ENCODE results near the gene NUDT7.
A peak's percentile ranks its signal among the peaks of the same experiment; 100 is the strongest.

Gene NUDT7

DNA sequence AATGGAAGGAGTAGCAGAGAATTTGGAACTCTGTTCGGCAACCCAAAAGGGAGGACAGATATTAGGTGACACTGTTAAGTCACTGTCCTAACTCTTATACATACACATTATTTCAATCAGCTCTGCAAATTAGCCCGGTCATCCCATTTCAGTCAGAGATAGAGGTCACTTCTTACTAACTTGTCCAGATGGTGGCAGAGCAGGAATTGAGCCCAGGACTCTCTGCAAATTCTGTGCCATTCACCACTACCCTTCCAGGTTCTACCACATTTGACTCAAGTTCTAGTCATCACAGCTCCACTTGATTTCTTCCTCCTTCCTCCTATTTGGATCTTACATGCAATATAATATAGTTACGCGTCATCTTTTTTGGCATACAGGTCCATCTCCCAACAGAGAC is 35.9 kb upstream of the NUDT7 start:
- Histone ChIP-seq H3K4me1 (ENCODE audit: control insufficient read depth in 2 of 2, insufficient read depth in 2 of 2, low read length in 2 of 2) (no peaks in the 10 kb centered on the region), H3K36me3 (ENCODE audit: control insufficient read depth in 2 of 2, insufficient read depth in 2 of 2, low read length in 2 of 2) (no peaks in the 10 kb centered on the region), H3K27me3 (ENCODE audit: control insufficient read depth in 2 of 2, insufficient read depth in 2 of 2, low read length in 2 of 2) (peaks cover 0 to 2% of the 10 kb centered on the region in 2 donors), H3K9ac (ENCODE audit: low read depth in 1 of 2, low read length in 2 of 2) (no peak overlapping the region), H3K9me3 (ENCODE audit: control insufficient read depth in 2 of 2, low read length in 2 of 2) (no peaks in the 10 kb centered on the region), H3K27ac (ENCODE audit: low read depth in 2 of 2, low read length in 2 of 2) (no peak overlapping the region), H3K4me3 (ENCODE audit: low read length in 2 of 2) (no peak overlapping the region)

DNA sequence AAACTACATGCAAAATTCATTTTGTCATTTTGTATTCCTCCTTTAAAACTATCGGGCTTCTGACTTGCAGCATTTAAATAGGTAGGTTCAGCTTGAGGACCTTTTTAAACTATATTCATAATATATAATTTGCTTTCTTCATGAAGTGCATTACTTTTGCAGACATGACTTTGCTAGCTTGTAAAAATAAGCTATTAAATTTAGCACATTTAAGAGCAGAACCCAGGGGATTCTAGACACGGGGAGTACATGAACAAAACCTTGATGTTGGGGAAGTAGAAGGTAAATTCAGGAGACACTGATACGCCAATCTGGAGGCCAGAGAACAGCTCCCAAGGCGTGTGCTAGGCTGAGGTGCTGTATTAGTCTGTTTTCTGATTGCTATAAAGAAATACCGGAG is 32.3 kb upstream of the NUDT7 start:
- H3K27ac ChIP-seq (ENCODE audit: low read depth in 2 of 2, low read length in 2 of 2): no peak overlapping the region
- H3K9ac ChIP-seq (ENCODE audit: low read depth in 1 of 2, low read length in 2 of 2): no peak overlapping the region
- no peaks in the 10 kb centered on the region for H3K4me1 ChIP-seq (ENCODE audit: control insufficient read depth in 2 of 2, insufficient read depth in 2 of 2, low read length in 2 of 2)
- no peaks in the 10 kb centered on the region for H3K36me3 ChIP-seq (ENCODE audit: control insufficient read depth in 2 of 2, insufficient read depth in 2 of 2, low read length in 2 of 2)
- peaks cover 0 to 2% of the 10 kb centered on the region in 2 donors for H3K27me3 ChIP-seq (ENCODE audit: control insufficient read depth in 2 of 2, insufficient read depth in 2 of 2, low read length in 2 of 2)
- no peak overlapping the region for H3K4me3 ChIP-seq (ENCODE audit: low read length in 2 of 2)
- H3K9me3 ChIP-seq (ENCODE audit: control insufficient read depth in 2 of 2, low read length in 2 of 2): no peaks in the 10 kb centered on the region

DNA sequence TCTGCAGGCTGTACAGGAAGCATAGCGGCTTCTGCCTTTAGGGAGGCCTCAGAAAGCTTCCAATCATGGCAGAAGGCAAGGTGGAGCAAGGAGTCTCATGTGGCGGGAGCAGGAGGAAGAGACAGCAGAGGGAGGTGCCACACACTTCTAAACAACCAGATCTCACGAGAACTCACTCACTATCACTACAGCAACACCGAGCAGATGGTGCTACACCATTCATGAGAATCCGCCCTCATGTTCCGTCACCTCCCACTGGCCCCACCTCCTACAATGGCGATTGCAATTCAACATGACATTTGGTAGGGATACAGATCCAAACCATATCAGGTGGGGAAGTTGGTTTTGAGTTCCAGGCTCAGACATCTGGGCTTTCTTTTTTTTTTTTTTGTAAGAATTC is 31.9 kb upstream of the NUDT7 start:
- peaks cover 0 to 2% of the 10 kb centered on the region in 2 donors for H3K27me3 ChIP-seq (ENCODE audit: control insufficient read depth in 2 of 2, insufficient read depth in 2 of 2, low read length in 2 of 2)
- H3K9ac ChIP-seq (ENCODE audit: low read depth in 1 of 2, low read length in 2 of 2): no peak overlapping the region
- H3K27ac ChIP-seq (ENCODE audit: low read depth in 2 of 2, low read length in 2 of 2): no peak overlapping the region
- no peak overlapping the region for H3K4me3 ChIP-seq (ENCODE audit: low read length in 2 of 2)
- H3K4me1 ChIP-seq (ENCODE audit: control insufficient read depth in 2 of 2, insufficient read depth in 2 of 2, low read length in 2 of 2): no peaks in the 10 kb centered on the region
- H3K9me3 ChIP-seq (ENCODE audit: control insufficient read depth in 2 of 2, low read length in 2 of 2): no peaks in the 10 kb centered on the region
- H3K36me3 ChIP-seq (ENCODE audit: control insufficient read depth in 2 of 2, insufficient read depth in 2 of 2, low read length in 2 of 2): no peaks in the 10 kb centered on the region

DNA sequence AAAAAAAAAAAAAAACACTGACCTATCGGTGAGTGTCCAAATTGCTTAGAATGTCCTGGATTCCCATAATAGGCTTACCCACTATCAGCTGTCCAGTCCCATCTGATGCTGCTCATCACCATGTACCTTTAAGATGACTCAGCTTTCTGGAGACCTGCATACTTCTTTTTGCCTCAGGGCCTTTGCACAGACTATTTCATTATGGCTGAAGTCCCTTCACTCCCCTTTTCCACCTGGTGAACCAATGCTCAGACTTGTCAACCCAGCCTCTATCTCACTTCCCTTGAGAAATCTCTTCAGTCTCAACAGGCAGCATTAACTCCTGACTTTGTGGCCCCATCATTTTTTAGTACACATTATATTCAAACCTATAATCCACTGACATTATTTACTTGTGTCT is 29.7 kb upstream of the NUDT7 start:
- no peaks in the 10 kb centered on the region for H3K9me3 ChIP-seq (ENCODE audit: control insufficient read depth in 2 of 2, low read length in 2 of 2)
- no peak overlapping the region for H3K9ac ChIP-seq (ENCODE audit: low read depth in 1 of 2, low read length in 2 of 2)
- peaks cover 0 to 2% of the 10 kb centered on the region in 2 donors for H3K27me3 ChIP-seq (ENCODE audit: control insufficient read depth in 2 of 2, insufficient read depth in 2 of 2, low read length in 2 of 2)
- no peak overlapping the region for H3K4me3 ChIP-seq (ENCODE audit: low read length in 2 of 2)
- H3K36me3 ChIP-seq (ENCODE audit: control insufficient read depth in 2 of 2, insufficient read depth in 2 of 2, low read length in 2 of 2): no peaks in the 10 kb centered on the region
- H3K27ac ChIP-seq (ENCODE audit: low read depth in 2 of 2, low read length in 2 of 2): no peak overlapping the region
- H3K4me1 ChIP-seq (ENCODE audit: control insufficient read depth in 2 of 2, insufficient read depth in 2 of 2, low read length in 2 of 2): no peaks in the 10 kb centered on the region

DNA sequence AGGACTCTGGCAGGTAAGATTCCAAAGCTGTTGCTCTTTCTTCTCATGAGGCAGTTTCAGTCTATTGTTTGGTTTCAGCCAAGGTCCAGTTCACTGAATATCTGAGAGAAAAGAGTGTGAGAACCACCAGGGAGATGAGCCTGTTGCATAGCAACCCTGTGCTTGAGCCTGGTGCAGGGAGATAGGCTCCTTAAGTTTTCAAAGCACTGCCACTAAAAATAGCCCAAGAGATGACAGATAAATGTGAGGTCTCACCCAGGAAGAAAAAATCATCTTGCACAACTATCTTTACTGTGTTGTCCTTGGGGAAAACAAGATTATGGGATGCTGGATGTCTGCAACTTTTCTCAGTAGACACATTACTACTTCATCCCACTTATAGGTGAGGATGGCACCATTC is 26.2 kb upstream of the NUDT7 start:
- H3K9ac ChIP-seq (ENCODE audit: low read depth in 1 of 2, low read length in 2 of 2): no peak overlapping the region
- no peak overlapping the region for H3K27ac ChIP-seq (ENCODE audit: low read depth in 2 of 2, low read length in 2 of 2)
- H3K4me3 ChIP-seq (ENCODE audit: low read length in 2 of 2): no peak overlapping the region
- no peaks in the 10 kb centered on the region for H3K9me3 ChIP-seq (ENCODE audit: control insufficient read depth in 2 of 2, low read length in 2 of 2)
- H3K36me3 ChIP-seq (ENCODE audit: control insufficient read depth in 2 of 2, insufficient read depth in 2 of 2, low read length in 2 of 2): no peaks in the 10 kb centered on the region
- no peaks in the 10 kb centered on the region for H3K4me1 ChIP-seq (ENCODE audit: control insufficient read depth in 2 of 2, insufficient read depth in 2 of 2, low read length in 2 of 2)
- peaks cover 0 to 3% of the 10 kb centered on the region in 2 donors for H3K27me3 ChIP-seq (ENCODE audit: control insufficient read depth in 2 of 2, insufficient read depth in 2 of 2, low read length in 2 of 2)

DNA sequence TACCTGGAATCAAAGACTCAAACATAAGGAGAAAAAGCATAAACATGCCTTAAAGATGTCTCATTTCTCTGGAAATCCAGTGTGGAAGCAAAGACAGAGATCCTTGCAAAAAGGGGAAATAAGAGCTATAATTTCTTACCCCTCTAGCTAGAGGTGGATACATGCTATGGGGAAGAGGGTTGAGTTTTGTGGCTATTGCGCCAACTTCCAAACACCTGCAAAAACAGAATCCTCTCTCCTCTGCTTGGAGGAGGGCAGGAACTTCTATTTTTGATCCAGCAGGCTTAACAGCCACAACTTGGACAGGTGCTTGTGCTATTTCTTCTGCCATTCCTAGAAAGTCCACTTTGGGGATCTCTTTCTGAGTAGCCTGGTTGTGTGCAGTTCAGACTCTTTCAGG is 21.5 kb upstream of the NUDT7 start:
- Histone ChIP-seq H3K4me3 (ENCODE audit: low read length in 2 of 2) (no peak overlapping the region), H3K27ac (ENCODE audit: low read depth in 2 of 2, low read length in 2 of 2) (no peak overlapping the region), H3K9me3 (ENCODE audit: control insufficient read depth in 2 of 2, low read length in 2 of 2) (peaks cover 0 to 2% of the 10 kb centered on the region in 2 donors), H3K4me1 (ENCODE audit: control insufficient read depth in 2 of 2, insufficient read depth in 2 of 2, low read length in 2 of 2) (no peaks in the 10 kb centered on the region), H3K27me3 (ENCODE audit: control insufficient read depth in 2 of 2, insufficient read depth in 2 of 2, low read length in 2 of 2) (peaks cover 0 to 3% of the 10 kb centered on the region in 2 donors), H3K36me3 (ENCODE audit: control insufficient read depth in 2 of 2, insufficient read depth in 2 of 2, low read length in 2 of 2) (no peaks in the 10 kb centered on the region), H3K9ac (ENCODE audit: low read depth in 1 of 2, low read length in 2 of 2) (no peak overlapping the region)

DNA sequence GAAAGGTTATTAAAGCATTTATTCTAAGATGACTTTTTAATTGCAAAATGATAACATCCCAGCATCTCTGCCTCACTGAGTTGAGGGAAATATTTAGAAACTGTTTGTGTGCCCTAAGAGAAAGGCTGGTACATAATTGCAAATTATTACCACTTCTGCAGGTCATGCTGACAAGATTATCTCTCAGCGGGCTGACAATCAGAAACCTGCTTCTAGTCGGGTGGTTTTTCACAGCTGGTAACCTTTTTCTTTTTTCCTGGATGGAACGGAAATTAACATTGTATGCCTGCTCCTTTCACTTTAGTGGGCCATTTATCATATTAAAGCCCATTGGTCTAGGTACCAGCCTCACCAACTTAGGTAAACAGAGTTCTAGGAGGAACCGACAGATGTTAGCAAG is 17.0 kb upstream of the NUDT7 start:
- Histone ChIP-seq H3K27me3 (ENCODE audit: control insufficient read depth in 2 of 2, insufficient read depth in 2 of 2, low read length in 2 of 2) (peaks cover 0 to 3% of the 10 kb centered on the region in 2 donors), H3K4me1 (ENCODE audit: control insufficient read depth in 2 of 2, insufficient read depth in 2 of 2, low read length in 2 of 2) (no peaks in the 10 kb centered on the region), H3K9me3 (ENCODE audit: control insufficient read depth in 2 of 2, low read length in 2 of 2) (peaks cover 0 to 2% of the 10 kb centered on the region in 2 donors), H3K4me3 (ENCODE audit: low read length in 2 of 2) (no peak overlapping the region), H3K36me3 (ENCODE audit: control insufficient read depth in 2 of 2, insufficient read depth in 2 of 2, low read length in 2 of 2) (no peaks in the 10 kb centered on the region), H3K9ac (ENCODE audit: low read depth in 1 of 2, low read length in 2 of 2) (no peak overlapping the region), H3K27ac (ENCODE audit: low read depth in 2 of 2, low read length in 2 of 2) (no peak overlapping the region)

DNA sequence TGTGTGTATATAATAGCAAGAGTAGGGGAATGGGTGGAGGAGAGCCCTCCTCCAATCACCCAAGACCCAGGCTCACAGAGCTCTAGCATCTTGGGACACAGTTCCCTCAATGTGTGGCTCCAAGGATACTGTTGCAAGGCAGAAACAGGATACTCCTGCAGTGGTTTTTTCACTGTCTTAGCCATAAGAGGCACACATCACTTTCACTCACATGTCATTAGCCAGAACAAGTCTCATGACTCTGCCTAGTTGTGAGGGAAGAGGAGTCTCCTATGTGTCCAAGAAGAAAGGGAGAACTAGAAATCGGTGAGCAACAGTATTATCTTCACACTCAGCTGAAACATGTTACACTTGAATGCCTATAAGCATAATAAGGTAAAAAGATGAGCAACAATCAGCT is 11.1 kb upstream of the NUDT7 start:
- H3K4me3 ChIP-seq (ENCODE audit: low read length in 2 of 2): no peak overlapping the region
- no peaks in the 10 kb centered on the region for H3K4me1 ChIP-seq (ENCODE audit: control insufficient read depth in 2 of 2, insufficient read depth in 2 of 2, low read length in 2 of 2)
- H3K27me3 ChIP-seq (ENCODE audit: control insufficient read depth in 2 of 2, insufficient read depth in 2 of 2, low read length in 2 of 2): no peaks in the 10 kb centered on the region
- no peak overlapping the region for H3K9ac ChIP-seq (ENCODE audit: low read depth in 1 of 2, low read length in 2 of 2)
- H3K36me3 ChIP-seq (ENCODE audit: control insufficient read depth in 2 of 2, insufficient read depth in 2 of 2, low read length in 2 of 2): no peaks in the 10 kb centered on the region
- no peaks in the 10 kb centered on the region for H3K9me3 ChIP-seq (ENCODE audit: control insufficient read depth in 2 of 2, low read length in 2 of 2)
- H3K27ac ChIP-seq (ENCODE audit: low read depth in 2 of 2, low read length in 2 of 2): no peak overlapping the region

DNA sequence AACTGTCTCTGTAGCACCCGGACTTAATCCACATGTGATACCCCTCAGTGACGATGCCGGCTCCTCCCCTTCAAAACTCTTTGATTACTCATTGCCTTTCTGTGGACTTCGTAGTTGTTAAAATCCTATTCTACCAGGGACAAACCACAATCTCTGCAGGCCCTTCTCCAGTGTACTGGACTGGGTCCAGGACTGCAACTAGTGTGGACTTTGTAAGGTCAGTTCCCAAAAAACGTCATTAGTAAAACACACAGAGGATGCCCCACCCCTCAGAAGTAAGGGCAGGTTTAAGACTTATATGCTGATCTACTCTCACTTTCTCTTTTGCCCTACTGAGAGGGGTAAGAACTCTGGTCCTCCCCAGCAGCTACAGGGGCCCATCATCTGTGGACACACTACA is 10.5 kb upstream of the NUDT7 start:
- H3K4me1 ChIP-seq (ENCODE audit: control insufficient read depth in 2 of 2, insufficient read depth in 2 of 2, low read length in 2 of 2): no peaks in the 10 kb centered on the region
- no peak overlapping the region for H3K9ac ChIP-seq (ENCODE audit: low read depth in 1 of 2, low read length in 2 of 2)
- no peak overlapping the region for H3K27ac ChIP-seq (ENCODE audit: low read depth in 2 of 2, low read length in 2 of 2)
- H3K4me3 ChIP-seq (ENCODE audit: low read length in 2 of 2): no peak overlapping the region
- no peaks in the 10 kb centered on the region for H3K9me3 ChIP-seq (ENCODE audit: control insufficient read depth in 2 of 2, low read length in 2 of 2)
- no peaks in the 10 kb centered on the region for H3K27me3 ChIP-seq (ENCODE audit: control insufficient read depth in 2 of 2, insufficient read depth in 2 of 2, low read length in 2 of 2)
- no peaks in the 10 kb centered on the region for H3K36me3 ChIP-seq (ENCODE audit: control insufficient read depth in 2 of 2, insufficient read depth in 2 of 2, low read length in 2 of 2)

DNA sequence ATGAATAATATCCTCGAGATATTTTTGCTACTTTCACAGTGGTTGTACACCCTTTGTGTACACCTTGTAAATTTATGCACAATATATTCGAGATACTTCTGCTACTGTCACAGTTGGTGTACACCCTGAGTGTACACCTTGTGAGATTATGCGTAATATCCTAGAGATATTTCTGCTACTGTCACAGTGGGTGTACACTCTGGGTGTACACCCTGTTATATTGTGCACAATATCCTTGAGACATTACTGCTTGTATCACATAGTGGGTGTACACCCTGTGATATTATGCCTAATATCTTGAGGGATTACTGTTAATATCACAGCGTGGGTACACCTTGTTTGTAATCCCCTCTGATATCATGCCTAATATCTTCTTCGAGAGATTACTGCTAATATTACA is 7.2 kb upstream of the NUDT7 start:
- H3K4me1 ChIP-seq (ENCODE audit: control insufficient read depth in 2 of 2, insufficient read depth in 2 of 2, low read length in 2 of 2): no peaks in the 10 kb centered on the region
- H3K36me3 ChIP-seq (ENCODE audit: control insufficient read depth in 2 of 2, insufficient read depth in 2 of 2, low read length in 2 of 2): no peaks in the 10 kb centered on the region
- H3K9me3 ChIP-seq (ENCODE audit: control insufficient read depth in 2 of 2, low read length in 2 of 2): no peaks in the 10 kb centered on the region
- H3K27ac ChIP-seq (ENCODE audit: low read depth in 2 of 2, low read length in 2 of 2): no peak overlapping the region
- no peaks in the 10 kb centered on the region for H3K27me3 ChIP-seq (ENCODE audit: control insufficient read depth in 2 of 2, insufficient read depth in 2 of 2, low read length in 2 of 2)
- no peak overlapping the region for H3K9ac ChIP-seq (ENCODE audit: low read depth in 1 of 2, low read length in 2 of 2)
- no peak overlapping the region for H3K4me3 ChIP-seq (ENCODE audit: low read length in 2 of 2)

DNA sequence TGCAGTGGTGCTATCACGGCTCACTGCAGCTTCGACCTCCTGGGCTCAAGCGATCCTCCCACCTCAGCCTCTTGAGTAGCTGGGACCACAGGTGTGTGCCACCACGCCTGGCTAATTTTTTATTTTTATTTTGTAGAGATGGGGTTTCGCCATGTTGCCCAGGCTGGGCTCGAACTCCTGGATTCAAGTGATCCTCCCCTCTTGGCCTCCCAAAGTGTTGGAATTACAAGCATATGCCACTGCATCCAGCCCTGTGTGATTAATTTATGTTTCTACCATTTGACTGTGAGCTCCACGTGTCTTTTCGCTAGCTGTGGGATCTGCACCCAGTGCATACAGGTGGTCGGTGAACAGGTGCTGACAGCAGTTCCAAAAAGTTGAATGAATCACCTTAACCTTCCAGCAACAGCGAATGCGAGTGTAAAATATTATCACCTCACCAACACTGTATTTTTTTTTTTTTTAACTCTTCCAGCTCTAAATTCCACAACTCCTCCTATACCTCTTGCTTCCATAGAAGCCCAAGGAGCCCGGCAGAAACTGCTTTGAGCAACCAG is 484 bp upstream of the NUDT7 start:
- Histone ChIP-seq H3K27ac (ENCODE audit: low read depth in 2 of 2, low read length in 2 of 2) (no peak overlapping the region), H3K36me3 (ENCODE audit: control insufficient read depth in 2 of 2, insufficient read depth in 2 of 2, low read length in 2 of 2) (no peaks in the 10 kb centered on the region), H3K4me1 (ENCODE audit: control insufficient read depth in 2 of 2, insufficient read depth in 2 of 2, low read length in 2 of 2) (peaks cover 5 to 7% of the 10 kb centered on the region in 2 donors), H3K4me3 (ENCODE audit: low read length in 2 of 2) (peak overlapping the region; percentile 31 to 63), H3K9ac (ENCODE audit: low read depth in 1 of 2, low read length in 2 of 2) (peak overlapping the region in 1 of 2 donors; percentile 6), H3K9me3 (ENCODE audit: control insufficient read depth in 2 of 2, low read length in 2 of 2) (no peaks in the 10 kb centered on the region), H3K27me3 (ENCODE audit: control insufficient read depth in 2 of 2, insufficient read depth in 2 of 2, low read length in 2 of 2) (no peaks in the 10 kb centered on the region)
